Trophoblast cell (in vitro differentiated cells and primary cell): ENCODE results near the gene UBXN2A.
"Not testable (repeated sequence)": the region's sequence is repeated elsewhere in the genome, so short reads cannot be mapped to it uniquely, and the experiment has no call there.

ENCODE experiments used
- DNase-seq, 2 donors: peaks; one replicate each; pipeline ENCODE4 v3.0.0-alpha.2; 2016
- H2AFZ ChIP-seq: 2 replicates; pipeline ENCODE4 v1.6.1; 2013; ENCODE audit warnings: low read length, moderate library complexity, mild to moderate bottlenecking; ENCODE audit not compliant: insufficient read depth, poor library complexity
- H2AK5ac ChIP-seq: 2 replicates; pipeline ENCODE4 v1.6.1; 2013; ENCODE audit warnings: mild to moderate bottlenecking, low read length
- H2BK120ac ChIP-seq: 2 replicates; pipeline ENCODE4 v1.6.1; 2013; ENCODE audit warnings: low read length, mild to moderate bottlenecking, moderate library complexity; ENCODE audit not compliant: insufficient read depth, poor library complexity
- H2BK12ac ChIP-seq: 2 replicates; pipeline ENCODE4 v1.6.1; 2013; ENCODE audit warnings: mild to moderate bottlenecking, low read length, moderate library complexity
- H2BK5ac ChIP-seq: 2 replicates; pipeline ENCODE4 v1.6.1; 2013; ENCODE audit warnings: low read length, low read depth, moderate library complexity, mild to moderate bottlenecking; ENCODE audit not compliant: poor library complexity
- H3K14ac ChIP-seq: 2 replicates; pipeline ENCODE4 v1.6.1; 2013; ENCODE audit warnings: mild to moderate bottlenecking, low read length
- H3K18ac ChIP-seq: 2 replicates; pipeline ENCODE4 v1.6.1; 2013; ENCODE audit warnings: mild to moderate bottlenecking, low read length
- H3K23ac ChIP-seq: 2 replicates; pipeline ENCODE4 v1.6.1; 2013; ENCODE audit warnings: low read length
- H3K27ac ChIP-seq: 2 replicates; pipeline ENCODE4 v1.5.1; 2013; ENCODE audit warnings: low read depth, mild to moderate bottlenecking, inconsistent platforms, low read length, moderate library complexity
- H3K27me3 ChIP-seq: 2 replicates; pipeline ENCODE4 v1.6.1; 2013; ENCODE audit warnings: inconsistent platforms, mild to moderate bottlenecking, low read length, moderate library complexity; ENCODE audit not compliant: insufficient read depth
- H3K36me3 ChIP-seq, 2 experiments: 1 replicate in 1 of 2; 2 replicates in 1 of 2; pipeline ENCODE4 v1.6.1; 2013; ENCODE audit warnings: low read length in 2 of 2, mild to moderate bottlenecking in 2 of 2, moderate library complexity in 1 of 2; ENCODE audit not compliant: insufficient read depth in 2 of 2, control insufficient read depth in 1 of 2
- H3K4ac ChIP-seq: 2 replicates; pipeline ENCODE4 v1.6.1; 2013; ENCODE audit warnings: low read depth, mild to moderate bottlenecking, low read length, moderate library complexity
- H3K4me1 ChIP-seq, 2 experiments: 1 replicate in 1 of 2; 2 replicates in 1 of 2; pipeline ENCODE4 v1.6.1; 2013; ENCODE audit warnings: low read length in 2 of 2, mild to moderate bottlenecking in 2 of 2, moderate library complexity in 1 of 2; ENCODE audit not compliant: insufficient read depth in 2 of 2, control insufficient read depth in 1 of 2
- H3K4me2 ChIP-seq: 2 replicates; pipeline ENCODE4 v1.6.1; 2013; ENCODE audit warnings: inconsistent platforms, mild to moderate bottlenecking, low read length, moderate library complexity
- H3K4me3 ChIP-seq: 2 replicates; pipeline ENCODE4 v1.5.1; 2013; ENCODE audit warnings: mild to moderate bottlenecking, low read depth, low read length, inconsistent platforms
- H3K79me1 ChIP-seq: one replicate; pipeline ENCODE4 v1.6.1; 2013; ENCODE audit warnings: low read length
- H3K79me2 ChIP-seq: 2 replicates; pipeline ENCODE4 v1.6.1; 2013; ENCODE audit warnings: low read length, mild to moderate bottlenecking; ENCODE audit not compliant: control insufficient read depth, insufficient read depth, poor library complexity
- H3K9ac ChIP-seq: 2 replicates; pipeline ENCODE4 v1.6.1; 2013; ENCODE audit warnings: mild to moderate bottlenecking, low read length
- H3K9me3 ChIP-seq: 2 replicates; pipeline ENCODE4 v1.6.1; 2013; ENCODE audit warnings: low read depth, mild to moderate bottlenecking, control low read depth, inconsistent platforms, low read length; ENCODE audit not compliant: insufficient read depth
- H4K12ac ChIP-seq: 2 replicates; pipeline ENCODE4 v1.6.1; 2013; ENCODE audit warnings: low read depth, mild to moderate bottlenecking, low read length, moderate library complexity
- H4K8ac ChIP-seq: 2 replicates; pipeline ENCODE4 v1.6.1; 2013; ENCODE audit warnings: low read depth, mild to moderate bottlenecking, low read length, moderate library complexity
- H4K91ac ChIP-seq: one replicate; pipeline ENCODE4 v1.6.1; 2013; ENCODE audit warnings: low read depth, mild to moderate bottlenecking, low read length, moderate library complexity
- WGBS: extraction: QIAGEN DNeasy Blood & Tissue Kit; methylation state at CpG from one replicate; pipeline ENCODE4 v1.1.7; 2013; ENCODE audit warnings: missing lambda C conversion rate; ENCODE audit not compliant: insufficient read length, insufficient coverage; ENCODE audit errors: extremely low coverage; 5-methylcytosine and 5-hydroxymethylcytosine counted together

Gene UBXN2A

GRCh38 chr2:24014902-24015301, 74.6 kb downstream of the UBXN2A start:
- peaks cover 16 to 24% of the 10 kb centered on the region in 2 experiments for H3K4me1 ChIP-seq
- H2BK12ac ChIP-seq: peak overlapping the region; percentile 20
- H3K4me3 ChIP-seq, H2BK5ac ChIP-seq, H3K9me3 ChIP-seq, H3K27me3 ChIP-seq, H3K4me2 ChIP-seq, H3K9ac ChIP-seq, H3K14ac ChIP-seq, H3K23ac ChIP-seq, H2AFZ ChIP-seq, H2AK5ac ChIP-seq, H3K4ac ChIP-seq, H4K12ac ChIP-seq, H3K27ac ChIP-seq, H3K79me2 ChIP-seq, H3K18ac ChIP-seq, H2BK120ac ChIP-seq, H4K8ac ChIP-seq, H3K36me3 ChIP-seq: not testable (repeated sequence)
- H4K91ac ChIP-seq: peak overlapping the region; percentile 2
- H3K79me1 ChIP-seq: peaks cover 15% of the 10 kb centered on the region
- DNase-seq: peak; percentile 55 to 74
- WGBS: no CpG with 5 or more reads among the region's 6 CpGs

GRCh38 chr2:24015562-24016375, 75.5 kb downstream of the UBXN2A start:
- no peak overlapping the region for H3K23ac ChIP-seq
- H3K27ac ChIP-seq: peak overlapping the region; percentile 12
- no peak overlapping the region for H3K4ac ChIP-seq
- H3K27me3 ChIP-seq: no peaks in the 10 kb centered on the region
- peaks cover 6% of the 10 kb centered on the region for H3K79me2 ChIP-seq
- peak; percentile 93 for DNase-seq
- peaks cover 13 to 21% of the 10 kb centered on the region in 2 experiments for H3K4me1 ChIP-seq
- H3K18ac ChIP-seq: no peak overlapping the region
- no peaks in the 10 kb centered on the region for H3K36me3 ChIP-seq
- no peak overlapping the region for H2AK5ac ChIP-seq
- peaks cover 15% of the 10 kb centered on the region for H3K79me1 ChIP-seq
- H2BK12ac ChIP-seq: peak overlapping the region; percentile 8
- H4K8ac ChIP-seq: no peak overlapping the region
- H2BK120ac ChIP-seq: no peak overlapping the region
- H3K9me3 ChIP-seq: no peaks in the 10 kb centered on the region
- H4K12ac ChIP-seq: no peak overlapping the region
- H3K14ac ChIP-seq: no peak overlapping the region
- H3K9ac ChIP-seq: no peak overlapping the region
- H4K91ac ChIP-seq: peak overlapping the region; percentile 71
- H2BK5ac ChIP-seq: peak overlapping the region; percentile 6
- H3K4me2 ChIP-seq: no peak overlapping the region
- no peak overlapping the region for H2AFZ ChIP-seq
- no peak overlapping the region for H3K4me3 ChIP-seq
- WGBS: no CpG with 5 or more reads among the region's 11 CpGs

GRCh38 chr2:24016376-24016761, 76.1 kb downstream of the UBXN2A start:
- Histone ChIP-seq H3K27me3 (no peaks in the 10 kb centered on the region), H4K91ac (peak overlapping the region; percentile 71), H3K14ac (peak overlapping the region; percentile 38), H3K23ac (no peak overlapping the region), H2BK5ac (peak overlapping the region; percentile 2), H2AK5ac (peak overlapping the region; percentile 16), H3K27ac (peak overlapping the region; percentile 12), H3K9me3 (no peaks in the 10 kb centered on the region), H3K79me1 (peaks cover 15% of the 10 kb centered on the region), H4K12ac (no peak overlapping the region), H3K18ac (peak overlapping the region; percentile 7), H2BK120ac (peak overlapping the region; percentile 23), H2AFZ (no peak overlapping the region), H3K9ac (no peak overlapping the region), H3K4me3 (no peak overlapping the region), H2BK12ac (peak overlapping the region; percentile 38), H3K36me3 (no peaks in the 10 kb centered on the region), H3K4ac (peak overlapping the region; percentile 9), H4K8ac (peak overlapping the region; percentile 1), H3K4me1 (peaks cover 13 to 21% of the 10 kb centered on the region in 2 experiments), H3K4me2 (no peak overlapping the region), H3K79me2 (peaks cover 6% of the 10 kb centered on the region)
- no peak for DNase-seq
- WGBS: no CpG with 5 or more reads among the region's 9 CpGs

GRCh38 chr2:24016853-24017703, 76.8 kb downstream of the UBXN2A start:
- peak overlapping the region; percentile 71 for H4K91ac ChIP-seq
- peak overlapping the region; percentile 1 for H4K8ac ChIP-seq
- WGBS: no CpG with 5 or more reads among the region's 35 CpGs
- no peak overlapping the region for H2BK5ac ChIP-seq
- DNase-seq: no peak
- peak overlapping the region; percentile 69 for H2AK5ac ChIP-seq
- H3K14ac ChIP-seq: peak overlapping the region; percentile 38
- no peak overlapping the region for H4K12ac ChIP-seq
- no peaks in the 10 kb centered on the region for H3K9me3 ChIP-seq
- H3K4me2 ChIP-seq: no peak overlapping the region
- H2AFZ ChIP-seq: no peak overlapping the region
- H3K4me1 ChIP-seq: peaks cover 13 to 21% of the 10 kb centered on the region in 2 experiments
- no peak overlapping the region for H3K9ac ChIP-seq
- no peak overlapping the region for H3K23ac ChIP-seq
- H3K4ac ChIP-seq: no peak overlapping the region
- no peaks in the 10 kb centered on the region for H3K36me3 ChIP-seq
- H2BK120ac ChIP-seq: peak overlapping the region; percentile 23
- H3K27me3 ChIP-seq: no peaks in the 10 kb centered on the region
- H3K79me2 ChIP-seq: peaks cover 6% of the 10 kb centered on the region
- peak overlapping the region; percentile 12 for H3K27ac ChIP-seq
- H3K79me1 ChIP-seq: peaks cover 15% of the 10 kb centered on the region
- H3K4me3 ChIP-seq: no peak overlapping the region
- H2BK12ac ChIP-seq: no peak overlapping the region
- peak overlapping the region; percentile 7 for H3K18ac ChIP-seq
